ENCODE results near the gene MEIOB.
"Not testable (repeated sequence)": the region's sequence is repeated elsewhere in the genome, so short reads cannot be mapped to it uniquely, and the experiment has no call there.

Gene MEIOB

GRCh38 chr16:1876468-1876867 is 4.5 kb upstream of the MEIOB start:
- intact Hi-C loops (cut with micrococcal nuclease), result no loop called here
- no peak overlapping the region for H3K4me3 Mint-ChIP-seq
- H3K27ac Mint-ChIP-seq, result no peak overlapping the region
- no peaks in the 10 kb centered on the region for H3K9me3 Mint-ChIP-seq
- H3K4me1 Mint-ChIP-seq (ENCODE audit: low read depth), result peaks cover 7% of the 10 kb centered on the region
- H3K36me3 Mint-ChIP-seq (ENCODE audit: low read depth), result peaks cover 6% of the 10 kb centered on the region
- peaks cover 55% of the 10 kb centered on the region for H3K27me3 Mint-ChIP-seq

- H3K9me3 Mint-ChIP-seq; intact Hi-C loops (cut with micrococcal nuclease); H3K36me3 Mint-ChIP-seq (ENCODE audit: low read depth); H3K4me3 Mint-ChIP-seq; H3K27ac Mint-ChIP-seq; H3K4me1 Mint-ChIP-seq (ENCODE audit: low read depth): not testable (repeated sequence)
- peaks cover 55% of the 10 kb centered on the region for H3K27me3 Mint-ChIP-seq
Observed at GRCh38 chr16:1876066-1876465, 4.1 kb upstream of the MEIOB start.

DNA sequence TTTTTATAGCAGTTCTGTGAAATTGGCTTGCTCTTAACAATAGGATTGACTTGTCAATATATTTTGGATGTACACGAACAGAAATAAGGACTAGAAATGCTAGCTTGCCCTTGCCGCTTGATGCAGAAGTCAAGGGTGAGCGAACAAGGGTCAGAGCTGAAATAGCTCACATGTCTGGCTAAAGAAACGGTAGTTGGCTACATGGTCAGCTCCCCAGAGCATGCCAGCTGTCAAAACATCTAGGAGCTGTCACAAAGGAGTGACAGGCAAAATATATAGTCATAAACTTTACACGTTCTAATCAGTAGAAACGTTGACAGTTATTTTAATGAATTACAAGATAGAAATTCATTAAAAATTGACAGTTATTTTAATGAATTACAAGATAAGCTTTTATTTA is 2.9 kb upstream of the MEIOB start:
- H3K27ac Mint-ChIP-seq, result no peak overlapping the region
- no peaks in the 10 kb centered on the region for H3K9me3 Mint-ChIP-seq
- H3K4me1 Mint-ChIP-seq (ENCODE audit: low read depth), result peaks cover 7% of the 10 kb centered on the region
- H3K36me3 Mint-ChIP-seq (ENCODE audit: low read depth), result peaks cover 6% of the 10 kb centered on the region
- H3K4me3 Mint-ChIP-seq, result no peak overlapping the region
- H3K27me3 Mint-ChIP-seq, result peaks cover 54% of the 10 kb centered on the region
- intact Hi-C loops (cut with micrococcal nuclease), result no loop called here

GRCh38 chr16:1870365-1871082 is 1.4 kb downstream of the MEIOB start:
- Mint-ChIP-seq H3K27ac (no peak overlapping the region), H3K27me3 (peaks cover 35% of the 10 kb centered on the region), H3K36me3 (ENCODE audit: low read depth) (peaks cover 6% of the 10 kb centered on the region), H3K4me3 (no peak overlapping the region), H3K4me1 (ENCODE audit: low read depth) (peaks cover 7% of the 10 kb centered on the region), H3K9me3 (no peaks in the 10 kb centered on the region)
- intact Hi-C loops (cut with micrococcal nuclease), result no loop called here

DNA sequence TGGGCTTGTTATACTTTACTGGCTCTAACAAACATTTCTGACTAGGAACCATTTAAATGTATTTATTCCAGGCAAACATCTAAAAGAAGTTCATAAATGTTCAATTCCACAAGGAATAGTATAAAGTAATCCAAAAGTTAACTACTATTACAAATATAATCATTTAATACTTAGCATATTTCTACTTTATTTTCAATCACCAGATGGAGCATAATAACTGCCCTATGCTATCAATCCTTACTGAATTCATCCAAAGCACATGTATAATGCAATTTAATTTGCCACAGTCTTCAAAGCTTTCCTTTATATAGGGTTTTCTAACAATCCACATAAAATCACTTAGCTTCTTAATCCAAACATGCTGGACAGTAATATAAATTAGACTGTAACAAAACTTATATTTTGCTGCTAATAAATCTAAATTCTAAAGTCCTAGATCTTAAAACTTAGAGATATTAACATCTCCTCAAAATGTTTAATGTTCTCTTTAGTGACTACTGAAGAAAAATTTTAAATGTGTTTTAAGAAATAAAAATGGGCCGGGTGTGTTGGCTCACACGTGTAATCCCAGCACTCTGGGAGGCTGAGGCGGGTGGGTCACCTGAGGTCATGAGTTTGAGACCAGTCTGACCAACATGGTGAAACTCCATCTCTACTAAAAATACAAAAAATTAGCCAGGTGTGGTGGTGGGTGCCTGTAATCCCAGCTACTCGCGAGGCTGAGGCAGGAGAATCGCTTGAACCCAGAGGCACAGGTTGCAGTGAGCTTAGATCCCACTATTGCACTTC is 5.9 kb downstream of the MEIOB start:
- intact Hi-C loops (cut with micrococcal nuclease), result no loop called here
- H3K9me3 Mint-ChIP-seq, result no peaks in the 10 kb centered on the region
- H3K27me3 Mint-ChIP-seq, result peaks cover 30% of the 10 kb centered on the region
- no peaks in the 10 kb centered on the region for H3K36me3 Mint-ChIP-seq (ENCODE audit: low read depth)
- H3K4me3 Mint-ChIP-seq, result no peak overlapping the region
- no peak overlapping the region for H3K27ac Mint-ChIP-seq
- no peaks in the 10 kb centered on the region for H3K4me1 Mint-ChIP-seq (ENCODE audit: low read depth)

DNA sequence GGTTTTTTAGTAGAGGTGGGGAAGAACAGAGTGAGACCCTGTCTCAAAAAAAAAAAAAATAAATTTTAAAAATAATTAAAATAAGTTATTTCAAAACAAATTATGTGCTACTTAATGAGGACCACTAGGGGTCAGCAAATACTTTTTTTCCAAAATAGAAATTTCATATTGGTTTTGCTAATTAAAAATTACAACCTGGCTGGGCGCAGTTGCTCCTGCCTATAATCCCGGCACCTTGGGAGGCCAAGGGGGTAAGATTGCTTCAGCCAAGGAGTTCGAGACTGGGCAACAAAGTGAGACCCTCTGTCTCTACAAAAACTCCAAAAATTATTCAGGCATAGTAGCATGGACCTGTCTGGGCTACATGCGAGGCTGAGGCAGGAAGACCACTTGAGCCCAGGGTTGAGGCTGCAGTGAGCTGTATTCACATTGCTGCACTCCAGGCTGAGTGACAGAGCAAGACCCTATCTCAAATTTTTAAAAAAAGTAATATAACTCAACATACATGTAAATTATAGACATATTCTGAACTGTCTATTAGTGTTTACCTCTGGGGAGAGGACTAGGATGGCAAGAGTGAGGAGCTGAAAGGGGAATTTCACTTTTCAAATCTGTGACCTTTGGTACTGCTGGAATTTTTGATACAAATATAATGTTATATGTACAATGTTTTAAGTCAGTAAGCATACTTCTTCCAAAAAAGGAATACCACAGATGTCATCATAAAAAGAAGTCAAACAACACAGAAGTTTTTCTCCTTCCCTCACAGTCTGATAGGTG is 8.1 kb downstream of the MEIOB start:
- no peaks in the 10 kb centered on the region for H3K9me3 Mint-ChIP-seq
- no peak overlapping the region for H3K4me3 Mint-ChIP-seq
- no peak overlapping the region for H3K27ac Mint-ChIP-seq
- H3K4me1 Mint-ChIP-seq (ENCODE audit: low read depth), result no peaks in the 10 kb centered on the region
- intact Hi-C loops (cut with micrococcal nuclease), result loop anchor here (1.0 kb wide), 1 partner anchor 65 kb away; no protein-coding TSS in a partner anchor
- no peaks in the 10 kb centered on the region for H3K36me3 Mint-ChIP-seq (ENCODE audit: low read depth)
- peaks cover 39% of the 10 kb centered on the region for H3K27me3 Mint-ChIP-seq

GRCh38 chr16:1862394-1862793 is 9.6 kb downstream of the MEIOB start:
- no peak overlapping the region for H3K27ac Mint-ChIP-seq
- H3K4me3 Mint-ChIP-seq, result no peak overlapping the region
- H3K4me1 Mint-ChIP-seq (ENCODE audit: low read depth), result no peaks in the 10 kb centered on the region
- intact Hi-C loops (cut with micrococcal nuclease), result no loop called here
- no peaks in the 10 kb centered on the region for H3K9me3 Mint-ChIP-seq
- H3K36me3 Mint-ChIP-seq (ENCODE audit: low read depth), result no peaks in the 10 kb centered on the region
- H3K27me3 Mint-ChIP-seq, result peaks cover 51% of the 10 kb centered on the region

DNA sequence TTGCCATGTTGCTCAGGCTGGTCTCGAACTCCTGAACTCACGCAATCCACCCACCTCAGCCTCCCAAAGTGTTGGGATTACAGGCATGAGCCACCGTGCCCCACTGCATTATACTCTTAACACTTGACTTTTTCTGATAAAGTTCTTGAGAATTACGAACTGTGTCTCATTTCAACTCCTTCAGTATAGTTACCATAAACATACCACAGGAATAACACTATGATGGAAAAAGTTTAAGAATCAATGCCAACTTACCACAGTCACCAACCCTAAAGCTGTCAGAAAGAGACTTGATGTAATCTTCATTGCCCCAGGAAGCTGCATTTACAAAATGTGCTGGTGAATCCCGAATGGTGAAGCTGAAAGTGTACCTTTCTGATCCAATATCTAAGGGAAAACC is 10.2 kb downstream of the MEIOB start:
- Mint-ChIP-seq H3K27me3 (peaks cover 58% of the 10 kb centered on the region), H3K27ac (no peak overlapping the region), H3K4me3 (no peak overlapping the region), H3K9me3 (no peaks in the 10 kb centered on the region), H3K36me3 (ENCODE audit: low read depth) (no peaks in the 10 kb centered on the region), H3K4me1 (ENCODE audit: low read depth) (no peaks in the 10 kb centered on the region)
- intact Hi-C loops (cut with micrococcal nuclease), result no loop called here

DNA sequence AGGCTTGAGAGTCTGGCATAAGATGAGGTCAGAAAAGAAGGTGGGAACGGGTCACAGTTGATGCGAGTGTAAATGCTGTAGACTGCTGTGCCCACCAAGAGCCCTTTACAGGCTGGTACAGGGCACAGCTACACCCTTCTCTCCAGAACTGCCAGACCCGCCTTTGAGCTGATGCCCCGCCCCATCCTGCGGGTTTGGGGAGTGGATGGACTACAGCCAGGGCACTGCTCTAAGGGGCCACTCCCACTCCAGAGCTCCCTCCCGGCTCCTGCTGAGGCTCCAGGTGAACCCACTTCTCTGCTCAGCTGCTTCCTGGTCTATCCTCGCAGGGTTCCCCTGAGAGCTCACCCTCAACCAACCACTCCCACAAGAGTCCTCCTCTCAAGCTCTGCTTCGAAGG is 12.3 kb downstream of the MEIOB start:
- Mint-ChIP-seq H3K9me3 (no peaks in the 10 kb centered on the region), H3K4me1 (ENCODE audit: low read depth) (no peaks in the 10 kb centered on the region), H3K27me3 (peaks cover 56% of the 10 kb centered on the region), H3K4me3 (no peak overlapping the region), H3K27ac (no peak overlapping the region), H3K36me3 (ENCODE audit: low read depth) (no peaks in the 10 kb centered on the region)
- intact Hi-C loops (cut with micrococcal nuclease), result no loop called here

DNA sequence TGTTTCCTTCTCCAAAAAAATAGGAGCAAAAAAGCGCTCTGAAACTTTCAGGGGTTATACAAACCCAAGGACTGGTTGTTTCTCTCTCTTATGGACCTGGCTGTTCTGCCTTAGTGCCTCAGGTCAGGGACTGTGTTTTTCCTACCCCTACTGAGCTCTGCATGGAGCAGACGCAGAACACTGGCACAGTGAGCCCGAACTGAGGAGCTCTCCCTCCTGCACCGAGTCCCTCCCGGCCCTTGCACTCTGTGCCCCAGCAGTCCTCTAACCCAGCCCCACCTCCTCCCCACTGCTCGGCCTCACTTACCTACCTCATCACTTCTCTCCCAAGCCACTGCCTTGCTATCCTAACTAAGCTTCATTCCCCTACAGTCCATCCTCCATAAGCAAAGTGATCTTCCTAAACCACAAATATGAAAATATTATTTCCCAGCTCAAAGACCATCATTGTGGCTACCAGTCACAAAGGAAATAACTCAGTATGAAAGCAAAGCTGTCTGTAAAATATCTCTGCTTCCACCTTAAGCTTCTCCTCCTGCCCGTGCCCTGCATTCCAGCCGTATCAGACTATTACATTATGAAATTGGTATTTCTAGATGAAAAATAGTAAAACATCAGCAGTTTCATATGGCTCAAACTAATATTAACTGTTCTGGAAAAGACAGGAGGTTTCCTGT is 13.6 kb downstream of the MEIOB start:
- intact Hi-C loops (cut with micrococcal nuclease), result no loop called here
- Mint-ChIP-seq H3K4me3 (no peak overlapping the region), H3K27ac (no peak overlapping the region)

DNA sequence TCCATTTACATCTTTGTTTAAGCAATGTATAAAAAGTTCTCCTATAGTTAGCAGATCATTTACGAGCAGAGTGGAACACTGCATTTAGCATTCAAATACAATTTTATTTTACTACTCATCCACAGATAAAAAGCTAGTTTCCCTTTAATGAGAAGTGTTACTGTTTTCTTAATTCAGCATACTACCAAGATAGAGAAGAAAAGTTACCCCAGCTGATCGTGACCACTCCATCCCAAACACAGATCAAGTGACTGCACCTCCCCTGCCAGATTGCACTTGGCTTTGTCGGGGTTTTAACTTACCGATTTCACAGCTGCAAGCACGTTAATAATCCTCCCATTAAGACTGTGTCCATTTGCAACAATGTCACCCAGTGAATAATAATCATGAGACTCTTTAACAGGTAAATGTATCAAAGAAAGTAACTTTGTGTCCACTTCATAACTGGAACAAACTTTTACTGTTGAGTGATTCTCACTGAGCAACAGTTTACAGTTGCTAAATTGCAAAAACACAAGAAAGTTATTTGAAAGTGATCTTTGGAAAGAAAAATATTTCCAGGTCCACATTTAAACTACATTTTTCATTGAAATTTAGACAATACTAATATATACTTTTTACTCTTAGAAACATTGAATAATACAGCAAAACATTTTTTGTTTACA is 14.4 kb downstream of the MEIOB start:
- no peak overlapping the region for H3K4me3 Mint-ChIP-seq
- peaks cover 56% of the 10 kb centered on the region for H3K27me3 Mint-ChIP-seq
- H3K27ac Mint-ChIP-seq, result no peak overlapping the region
- no peaks in the 10 kb centered on the region for H3K4me1 Mint-ChIP-seq (ENCODE audit: low read depth)
- no peaks in the 10 kb centered on the region for H3K9me3 Mint-ChIP-seq
- intact Hi-C loops (cut with micrococcal nuclease), result no loop called here
- H3K36me3 Mint-ChIP-seq (ENCODE audit: low read depth), result no peaks in the 10 kb centered on the region

More for the DNA sequence above, 13.6 kb downstream of the MEIOB start:
- H3K36me3 Mint-ChIP-seq (ENCODE audit: low read depth), result no peaks in the 10 kb centered on the region
- peaks cover 56% of the 10 kb centered on the region for H3K27me3 Mint-ChIP-seq
- no peaks in the 10 kb centered on the region for H3K4me1 Mint-ChIP-seq (ENCODE audit: low read depth)
- no peaks in the 10 kb centered on the region for H3K9me3 Mint-ChIP-seq

GRCh38 chr16:1851793-1852192 is 20.2 kb downstream of the MEIOB start:
- Mint-ChIP-seq H3K4me3 (no peak overlapping the region), H3K9me3 (no peaks in the 10 kb centered on the region), H3K36me3 (ENCODE audit: low read depth) (no peaks in the 10 kb centered on the region), H3K27me3 (peaks cover 23% of the 10 kb centered on the region), H3K27ac (no peak overlapping the region), H3K4me1 (ENCODE audit: low read depth) (no peaks in the 10 kb centered on the region)
- intact Hi-C loops (cut with micrococcal nuclease), result no loop called here

GRCh38 chr16:1850981-1851380 is 21.0 kb downstream of the MEIOB start:
- no peaks in the 10 kb centered on the region for H3K36me3 Mint-ChIP-seq (ENCODE audit: low read depth)
- no peak overlapping the region for H3K27ac Mint-ChIP-seq
- H3K4me1 Mint-ChIP-seq (ENCODE audit: low read depth), result no peaks in the 10 kb centered on the region
- intact Hi-C loops (cut with micrococcal nuclease), result no loop called here
- no peak overlapping the region for H3K4me3 Mint-ChIP-seq
- no peaks in the 10 kb centered on the region for H3K9me3 Mint-ChIP-seq
- H3K27me3 Mint-ChIP-seq, result peaks cover 24% of the 10 kb centered on the region

All from dendritic cell treated with granulocyte-macrophage colony-stimulating factor and Interleukin-4, amounts not matched to agents 40 ng/mL and 50 ng/mL, for 4 days (primary cell).